Measurements from ENCODE around the gene CSH2. TPM values are rescaled to one million over a fixed set of nuclear protein-coding genes. Genes with fewer than 3 reads are reported as not detected.
"Not testable (repeated sequence)": the region's sequence is repeated elsewhere in the genome, so short reads cannot be mapped to it uniquely, and the experiment has no call there.

CSH2 gene
- total RNA-seq, 4 donors from 2014 or later: not detected

GRCh38 chr17:63911041-63911635, 37.7 kb upstream of the CSH2 start, which contains the start of gene CSHL1:
TSS of gene CSHL1 (minus strand) at chr17:63911258. CDS start at chr17:63911196, 62 bp downstream.
- intact Hi-C loops (cut with DNase I): loop anchor here (5.0 kb wide), 1 partner anchor 221 kb away; the partner anchor contains the start of gene ERN1
- WGBS, 2 donors: 79 to 86% methylated on average over 15 of the region's 15 CpGs
- no peak within 1 kb of the TSS for H3K27ac ChIP-seq
- TF ChIP-seq POLR2A (IDR thresholded peaks at IDR 0.05): no peak
- TF ChIP-seq, protein P1, sequence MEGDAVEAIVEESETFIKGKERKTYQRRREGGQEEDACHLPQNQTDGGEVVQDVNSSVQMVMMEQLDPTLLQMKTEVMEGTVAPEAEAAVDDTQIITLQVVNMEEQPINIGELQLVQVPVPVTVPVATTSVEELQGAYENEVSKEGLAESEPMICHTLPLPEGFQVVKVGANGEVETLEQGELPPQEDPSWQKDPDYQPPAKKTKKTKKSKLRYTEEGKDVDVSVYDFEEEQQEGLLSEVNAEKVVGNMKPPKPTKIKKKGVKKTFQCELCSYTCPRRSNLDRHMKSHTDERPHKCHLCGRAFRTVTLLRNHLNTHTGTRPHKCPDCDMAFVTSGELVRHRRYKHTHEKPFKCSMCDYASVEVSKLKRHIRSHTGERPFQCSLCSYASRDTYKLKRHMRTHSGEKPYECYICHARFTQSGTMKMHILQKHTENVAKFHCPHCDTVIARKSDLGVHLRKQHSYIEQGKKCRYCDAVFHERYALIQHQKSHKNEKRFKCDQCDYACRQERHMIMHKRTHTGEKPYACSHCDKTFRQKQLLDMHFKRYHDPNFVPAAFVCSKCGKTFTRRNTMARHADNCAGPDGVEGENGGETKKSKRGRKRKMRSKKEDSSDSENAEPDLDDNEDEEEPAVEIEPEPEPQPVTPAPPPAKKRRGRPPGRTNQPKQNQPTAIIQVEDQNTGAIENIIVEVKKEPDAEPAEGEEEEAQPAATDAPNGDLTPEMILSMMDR (IDR thresholded peaks at IDR 0.05): no peak
- H3K4me3 ChIP-seq (replicated peaks in 1 of 3): no peak within 1 kb of the TSS
- no peaks in the 10 kb centered on the region for H3K9me3 ChIP-seq
- H3K27me3 ChIP-seq: no peaks in the 10 kb centered on the region
- H3K36me3 ChIP-seq: no peaks in the 10 kb centered on the region
- H3K4me1 ChIP-seq: no peaks in the 10 kb centered on the region
- DNase-seq: no peak

GRCh38 chr17:63910096-63910495, 36.6 kb upstream of the CSH2 start:
- 76 to 86% methylated on average over 7 to 14 of the region's 14 CpGs for WGBS, 2 donors
- Histone ChIP-seq H3K27me3 (no peaks in the 10 kb centered on the region), H3K27ac (no peak overlapping the region), H3K36me3 (no peaks in the 10 kb centered on the region), H3K4me1 (no peaks in the 10 kb centered on the region), H3K4me3 (replicated peaks in 1 of 3) (no peak overlapping the region), H3K9me3 (no peaks in the 10 kb centered on the region)
- DNase-seq: no peak
- TF ChIP-seq, protein P1 (IDR thresholded peaks at IDR 0.05): no peak
- TF ChIP-seq POLR2A (IDR thresholded peaks at IDR 0.05): no peak
- intact Hi-C loops (cut with DNase I): loop anchor here (5.0 kb wide), 1 partner anchor 222 kb away; the partner anchor contains the start of gene ERN1

- H3K27ac ChIP-seq; intact Hi-C loops (cut with DNase I); H3K4me3 ChIP-seq (replicated peaks in 1 of 3); H3K27me3 ChIP-seq; H3K9me3 ChIP-seq; H3K36me3 ChIP-seq; H3K4me1 ChIP-seq: not testable (repeated sequence)
- DNase-seq: peak; percentile 50 to 51
- 47 to 48% methylated on average over 6 to 10 of the region's 10 CpGs for WGBS, 2 donors
Observed at GRCh38 chr17:63909586-63909985, 36.1 kb upstream of the CSH2 start.

DNA sequence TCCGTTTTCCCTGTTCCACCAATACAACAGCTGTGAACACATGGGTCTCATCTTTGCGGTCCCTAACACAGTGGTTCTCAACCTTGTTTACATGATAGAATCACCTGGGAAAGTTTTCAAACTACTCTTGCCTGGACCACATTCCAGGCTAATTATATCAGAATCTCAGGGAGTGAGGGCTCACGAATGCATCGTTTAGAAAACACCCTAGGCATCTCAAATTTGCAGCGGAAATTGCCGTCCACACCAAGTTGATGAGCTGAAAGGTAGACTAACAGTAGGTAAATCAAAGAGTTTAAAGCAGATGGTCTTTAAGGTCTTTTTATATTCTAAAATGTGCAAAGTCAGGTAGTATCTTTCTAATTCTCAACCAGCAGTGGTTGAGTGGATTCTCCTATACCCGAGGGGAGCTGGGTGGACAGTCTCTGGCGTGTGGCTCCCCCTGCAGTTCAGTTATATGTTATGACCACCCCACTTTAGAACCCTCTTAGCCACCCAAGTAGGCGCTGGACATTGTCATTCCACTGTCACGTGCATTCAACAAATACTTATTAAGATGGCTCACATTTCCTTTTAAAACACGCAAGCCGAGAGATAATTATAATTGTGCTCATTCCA, 33.8 kb upstream of the CSH2 start:
- H3K4me1 ChIP-seq; H3K27ac ChIP-seq; intact Hi-C loops (cut with DNase I); H3K36me3 ChIP-seq; DNase-seq; H3K9me3 ChIP-seq; H3K27me3 ChIP-seq; H3K4me3 ChIP-seq (replicated peaks in 1 of 3): not testable (repeated sequence)
- 61 to 67% methylated on average over 12 of the region's 12 CpGs for WGBS, 2 donors

DNA sequence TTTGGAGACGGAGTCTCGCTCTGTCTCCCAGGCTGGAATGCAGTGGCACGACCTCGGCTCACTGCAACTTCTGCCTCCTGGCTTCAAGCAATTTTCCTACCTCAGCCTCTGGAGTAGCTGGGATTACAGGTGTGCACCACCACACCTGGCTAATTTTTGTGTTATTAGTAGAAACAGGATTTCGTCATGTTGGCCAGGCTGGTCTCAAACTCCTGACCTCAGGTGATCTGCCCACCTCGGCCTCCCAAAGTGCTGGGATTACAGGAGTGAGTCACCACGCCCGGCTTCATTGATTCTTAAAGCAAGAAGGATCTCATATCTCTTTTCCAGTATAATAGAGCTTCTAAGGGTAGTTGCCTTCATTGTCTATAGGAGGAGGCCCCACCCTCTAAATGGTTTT, 31.3 kb upstream of the CSH2 start:
- intact Hi-C loops (cut with DNase I); H3K4me3 ChIP-seq (replicated peaks in 1 of 3); DNase-seq; H3K27ac ChIP-seq; H3K27me3 ChIP-seq; H3K4me1 ChIP-seq; H3K9me3 ChIP-seq; H3K36me3 ChIP-seq: not testable (repeated sequence)
- 95 to 97% methylated on average over 8 of the region's 8 CpGs for WGBS, 2 donors

DNA sequence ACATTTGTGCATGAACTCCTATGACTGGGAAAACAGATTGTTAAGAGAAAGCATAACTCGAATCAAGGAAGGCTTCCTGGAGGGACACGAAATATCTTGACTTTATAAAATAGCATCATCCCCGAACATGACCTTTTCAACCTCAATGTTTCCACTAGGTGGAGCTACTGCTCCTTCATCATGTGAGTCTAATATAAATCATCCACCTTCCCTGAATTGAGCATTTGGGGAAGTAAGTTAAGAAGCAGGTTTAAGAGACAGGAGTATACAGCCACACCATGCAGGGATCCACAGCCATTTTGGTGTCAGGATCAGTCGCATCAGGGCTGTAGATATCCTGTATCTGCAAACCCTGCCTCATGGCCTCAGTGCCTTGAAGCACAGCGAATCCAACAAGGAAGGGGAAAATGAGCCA, 30.3 kb upstream of the CSH2 start:
- 29 to 40% methylated on average over 5 of the region's 5 CpGs for WGBS, 2 donors
- H3K36me3 ChIP-seq; H3K9me3 ChIP-seq; intact Hi-C loops (cut with DNase I); H3K4me3 ChIP-seq (replicated peaks in 1 of 3); H3K27me3 ChIP-seq; H3K27ac ChIP-seq; H3K4me1 ChIP-seq; DNase-seq: not testable (repeated sequence)
- TF ChIP-seq, protein P1 (IDR thresholded peaks at IDR 0.05): peak in 3 of 6 experiments; percentile 35 to 38 (median 37)

DNA sequence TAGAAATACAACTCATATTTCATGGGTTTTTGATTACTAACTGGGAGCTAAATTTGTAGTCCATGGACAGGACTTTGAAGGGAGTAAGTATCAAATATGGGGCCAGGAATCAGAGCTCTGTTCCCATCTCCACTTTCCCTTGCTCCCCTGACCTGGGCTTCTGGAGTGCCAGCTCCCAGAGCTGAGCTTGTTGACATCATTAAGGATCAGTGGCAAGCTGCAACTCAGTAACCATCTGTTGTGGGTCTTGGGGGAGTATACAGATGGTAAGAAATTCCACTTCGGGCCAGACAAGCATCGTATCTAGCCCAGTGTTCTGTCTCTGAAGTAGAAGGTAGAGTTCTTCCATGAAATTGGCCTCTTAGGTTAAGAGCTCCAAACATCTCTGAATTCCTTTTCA, 28.5 kb upstream of the CSH2 start:
- H3K4me1 ChIP-seq; intact Hi-C loops (cut with DNase I); H3K9me3 ChIP-seq; H3K27me3 ChIP-seq; DNase-seq; H3K27ac ChIP-seq; H3K4me3 ChIP-seq (replicated peaks in 1 of 3); H3K36me3 ChIP-seq: not testable (repeated sequence)
- WGBS, 2 donors: 80 to 84% methylated on average over 2 of the region's 2 CpGs

- WGBS, 2 donors: 85 to 89% methylated on average over 6 of the region's 6 CpGs
Observed at GRCh38 chr17:63898899-63899798, 25.7 kb upstream of the CSH2 start.

More at GRCh38 chr17:63898899-63899798, 25.7 kb upstream of the CSH2 start:
- H3K4me3 ChIP-seq (replicated peaks in 1 of 3); DNase-seq; H3K4me1 ChIP-seq; H3K27me3 ChIP-seq; intact Hi-C loops (cut with DNase I); H3K36me3 ChIP-seq; H3K27ac ChIP-seq; H3K9me3 ChIP-seq: not testable (repeated sequence)

All from thyroid gland (tissue), 4 donors.